SU-DHL-6 (cell line): ENCODE results near the gene INSL3.

Experiments
- H2AFZ ChIP-seq: fragments of 200-600 bp; sonication (generic); 2 replicates; pipeline ENCODE4 v1.6.1; 2014; ENCODE audit warnings: low read depth, mild to moderate bottlenecking, moderate library complexity, mixed read lengths, antibody characterized with exemption, low read length; ENCODE audit not compliant: severe bottlenecking
- H3F3A ChIP-seq: fragments of 200-600 bp; shearing (Covaris generic); 2 replicates; pipeline ENCODE4 v1.6.0; 2016; ENCODE audit warnings: antibody characterized with exemption, mild to moderate bottlenecking; ENCODE audit not compliant: insufficient read depth
- H3K27ac ChIP-seq: fragments of 200-600 bp; sonication (generic); 2 replicates; pipeline ENCODE4 v1.5.1; 2016; ENCODE audit warnings: low read depth, mild to moderate bottlenecking, low read length, moderate library complexity, mixed read lengths
- H3K27me3 ChIP-seq: fragments of 200-600 bp; sonication (generic), shearing (Covaris generic); 2 replicates; pipeline ENCODE4 v1.6.0; 2014; ENCODE audit warnings: mild to moderate bottlenecking, low read length
- H3K36me3 ChIP-seq: fragments of 200-600 bp; sonication (generic); 2 replicates; pipeline ENCODE4 v1.6.1; 2014; ENCODE audit warnings: mild to moderate bottlenecking, low read length, mixed read lengths
- H3K4me2 ChIP-seq: fragments of 300-600, 200-600 bp; shearing (Covaris generic), sonication (generic); 2 replicates; pipeline ENCODE4 v1.6.0; 2014; ENCODE audit warnings: low read length, low read depth, mild to moderate bottlenecking; ENCODE audit not compliant: poor library complexity, severe bottlenecking
- H3K4me3 ChIP-seq: fragments of 200-600 bp; sonication (generic); 2 replicates; pipeline ENCODE4 v1.5.1; 2014; ENCODE audit warnings: antibody characterized with exemption, low read length, mild to moderate bottlenecking, mixed read lengths; ENCODE audit not compliant: insufficient read depth, poor library complexity, severe bottlenecking
- H3K79me2 ChIP-seq: fragments of 200-600 bp; sonication (generic); 2 replicates; pipeline ENCODE4 v1.6.1; 2014; ENCODE audit warnings: mild to moderate bottlenecking, low read length, moderate library complexity; ENCODE audit not compliant: insufficient read depth
- H3K9ac ChIP-seq: fragments of 200-600 bp; sonication (generic); 2 replicates; pipeline ENCODE4 v1.7.0; 2014; ENCODE audit warnings: mild to moderate bottlenecking, low read length
- H3K9me2 ChIP-seq: fragments of 200-600 bp; sonication (generic); replicated peaks from 2 replicates; pipeline ENCODE4 v1.6.1; 2014; ENCODE audit warnings: low read length; ENCODE audit not compliant: insufficient read depth
- H3K9me3 ChIP-seq: fragments of 200-600 bp; sonication (generic); 2 replicates; pipeline ENCODE4 v1.6.1; 2014; ENCODE audit warnings: low read length, mixed read lengths; ENCODE audit not compliant: insufficient read depth
- H4K20me1 ChIP-seq: fragments of 200-600 bp; sonication (generic); 2 replicates; pipeline ENCODE4 v1.6.1; 2014; ENCODE audit warnings: low read depth, mild to moderate bottlenecking, antibody characterized with exemption, low read length, moderate library complexity, mixed read lengths
- EZH2phosphoT487 ChIP-seq: fragments of 200-600 bp; sonication (generic), shearing (Covaris generic); conservative IDR thresholded peaks from 2 replicates; pipeline ENCODE4 v1.6.1; 2018; ENCODE audit warnings: mild to moderate bottlenecking, antibody characterized with exemption, low read length, moderate library complexity, mixed read lengths
- TF ChIP-seq, protein P1 (sequence below): fragments of 200-600 bp; sonication (generic); IDR thresholded peaks from one replicate; pipeline ENCODE4 v1.5.1; 2017; ENCODE audit warnings: antibody characterized with exemption, mild to moderate bottlenecking, low read length, moderate library complexity; ENCODE audit not compliant: insufficient read depth, poor library complexity, severe bottlenecking

INSL3 gene

DNA sequence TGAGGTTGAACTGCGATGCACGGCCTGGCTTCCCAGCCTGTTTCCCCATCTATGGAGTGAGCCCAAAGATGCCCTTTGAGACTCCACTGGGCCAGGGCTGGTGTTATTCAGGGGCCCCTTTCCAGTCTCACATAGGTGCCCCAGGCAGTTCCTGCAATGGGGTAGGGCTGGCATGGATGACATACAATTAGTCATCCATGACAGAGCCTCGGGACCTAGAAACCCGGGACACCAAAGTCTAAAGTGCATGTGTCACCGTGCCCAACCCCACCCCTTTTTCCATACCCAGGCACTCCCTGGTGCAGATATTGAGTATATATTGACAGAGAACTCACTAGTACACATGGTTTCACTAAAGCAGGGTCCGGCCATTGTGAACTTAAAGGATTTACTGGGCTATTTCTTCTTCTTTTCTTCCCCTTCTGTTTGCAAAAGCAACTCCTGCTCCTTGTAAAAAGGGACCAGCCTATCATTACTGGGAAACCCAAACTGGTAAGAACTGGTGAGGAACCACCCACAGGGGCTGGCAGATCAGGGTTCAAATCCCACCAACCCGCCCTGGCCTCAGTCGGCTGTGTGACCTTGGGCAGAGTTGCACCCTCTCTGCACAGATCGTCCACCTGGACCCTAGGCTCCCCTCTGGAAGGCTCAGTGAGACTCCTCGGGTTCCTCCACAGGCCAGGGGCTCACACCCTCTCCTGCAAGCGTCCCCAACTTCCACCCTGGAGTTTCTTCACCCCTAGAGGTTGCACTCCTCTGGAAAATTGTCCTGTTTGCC is 23.7 kb downstream of the INSL3 start:
- H3F3A ChIP-seq, result no peaks in the 10 kb centered on the region
- H3K4me2 ChIP-seq, result no peak overlapping the region
- H2AFZ ChIP-seq, result no peak overlapping the region
- H3K9me2 ChIP-seq, result no peaks in the 10 kb centered on the region
- H3K9ac ChIP-seq, result no peak overlapping the region
- H3K4me3 ChIP-seq, result no peak overlapping the region
- H3K36me3 ChIP-seq, result no peaks in the 10 kb centered on the region
- H3K79me2 ChIP-seq, result no peaks in the 10 kb centered on the region
- no peaks in the 10 kb centered on the region for H3K9me3 ChIP-seq
- no peak overlapping the region for H3K27ac ChIP-seq
- TF ChIP-seq, protein P1, sequence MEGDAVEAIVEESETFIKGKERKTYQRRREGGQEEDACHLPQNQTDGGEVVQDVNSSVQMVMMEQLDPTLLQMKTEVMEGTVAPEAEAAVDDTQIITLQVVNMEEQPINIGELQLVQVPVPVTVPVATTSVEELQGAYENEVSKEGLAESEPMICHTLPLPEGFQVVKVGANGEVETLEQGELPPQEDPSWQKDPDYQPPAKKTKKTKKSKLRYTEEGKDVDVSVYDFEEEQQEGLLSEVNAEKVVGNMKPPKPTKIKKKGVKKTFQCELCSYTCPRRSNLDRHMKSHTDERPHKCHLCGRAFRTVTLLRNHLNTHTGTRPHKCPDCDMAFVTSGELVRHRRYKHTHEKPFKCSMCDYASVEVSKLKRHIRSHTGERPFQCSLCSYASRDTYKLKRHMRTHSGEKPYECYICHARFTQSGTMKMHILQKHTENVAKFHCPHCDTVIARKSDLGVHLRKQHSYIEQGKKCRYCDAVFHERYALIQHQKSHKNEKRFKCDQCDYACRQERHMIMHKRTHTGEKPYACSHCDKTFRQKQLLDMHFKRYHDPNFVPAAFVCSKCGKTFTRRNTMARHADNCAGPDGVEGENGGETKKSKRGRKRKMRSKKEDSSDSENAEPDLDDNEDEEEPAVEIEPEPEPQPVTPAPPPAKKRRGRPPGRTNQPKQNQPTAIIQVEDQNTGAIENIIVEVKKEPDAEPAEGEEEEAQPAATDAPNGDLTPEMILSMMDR, result no peak
- no peak for TF ChIP-seq EZH2phosphoT487
- H3K27me3 ChIP-seq, result no peaks in the 10 kb centered on the region
- H4K20me1 ChIP-seq, result no peaks in the 10 kb centered on the region

DNA sequence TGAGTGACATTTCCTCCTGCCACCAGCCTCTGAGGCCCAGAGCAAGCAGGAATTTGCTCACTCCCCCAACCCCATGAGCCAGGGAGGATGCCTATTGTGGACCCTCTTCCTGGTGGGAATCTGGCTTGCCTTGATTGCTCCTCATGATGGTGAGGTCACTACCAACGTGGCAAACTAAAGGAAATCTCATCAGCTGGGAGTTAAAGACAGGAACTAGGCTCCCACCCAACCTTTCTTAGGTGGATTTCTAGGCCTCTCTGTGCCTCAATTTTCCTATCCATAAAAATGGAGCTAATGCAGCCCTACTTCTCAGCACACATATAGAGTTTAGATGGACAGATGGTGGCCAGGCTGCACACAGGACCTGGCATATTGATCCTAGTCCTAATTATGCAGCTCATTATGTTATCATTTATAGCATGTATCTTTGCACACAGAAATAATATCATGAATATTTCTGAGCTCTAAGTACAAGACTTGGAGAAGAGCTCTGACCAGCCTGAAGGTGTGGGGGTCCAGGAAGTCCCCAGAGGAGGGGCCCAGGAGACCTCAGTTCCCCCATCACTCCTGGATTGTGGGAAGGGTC is 24.4 kb downstream of the INSL3 start:
- Histone ChIP-seq H3K36me3 (no peaks in the 10 kb centered on the region), H3K27me3 (no peaks in the 10 kb centered on the region), H3K9me3 (no peaks in the 10 kb centered on the region), H3K79me2 (no peaks in the 10 kb centered on the region), H3K4me3 (no peak overlapping the region), H3F3A (no peaks in the 10 kb centered on the region), H3K9me2 (no peaks in the 10 kb centered on the region), H3K27ac (no peak overlapping the region), H3K4me2 (no peak overlapping the region), H2AFZ (no peak overlapping the region), H4K20me1 (no peaks in the 10 kb centered on the region), H3K9ac (no peak overlapping the region)
- TF ChIP-seq, protein P1, result no peak
- TF ChIP-seq EZH2phosphoT487, result no peak

DNA sequence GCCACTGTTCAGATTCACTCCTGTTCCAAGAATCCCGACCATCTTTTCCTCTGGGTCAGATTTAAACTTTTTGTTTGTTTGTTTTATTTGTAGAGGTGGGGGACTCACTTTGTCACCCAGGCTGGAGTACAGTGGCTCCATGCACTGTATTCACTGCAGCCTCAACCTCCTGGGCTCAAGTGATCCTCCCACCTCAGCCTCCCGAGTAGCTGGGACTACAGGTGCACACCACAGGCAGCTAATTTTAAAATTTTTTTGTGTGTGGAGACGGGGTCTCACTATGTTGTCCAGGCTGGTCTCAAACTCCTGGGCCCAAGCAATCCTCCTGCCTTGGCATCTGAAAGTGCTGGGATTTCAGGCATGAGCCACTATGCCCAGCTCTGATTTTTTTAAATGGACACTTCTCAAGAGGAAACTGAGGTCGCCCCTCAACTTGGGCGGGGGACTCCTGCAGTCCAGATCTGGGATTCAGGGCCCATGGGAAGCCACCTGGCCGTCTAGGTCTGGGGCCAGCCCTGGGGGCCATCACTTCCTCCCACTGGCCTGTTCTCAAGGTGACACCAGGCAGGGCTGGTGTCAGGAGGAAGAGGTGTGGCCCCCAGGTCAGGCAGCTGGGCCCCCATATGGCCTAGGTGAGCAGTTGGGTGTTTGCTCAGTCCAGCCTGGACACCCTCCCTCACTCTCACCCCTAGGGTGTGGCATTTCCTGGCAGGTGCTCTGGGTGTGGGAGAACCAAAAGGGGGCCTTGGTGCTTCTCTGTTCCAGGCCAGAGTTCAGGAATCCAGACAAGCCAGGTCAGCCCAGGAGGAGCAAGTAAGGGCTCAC is 25.1 kb downstream of the INSL3 start:
- H4K20me1 ChIP-seq, result no peaks in the 10 kb centered on the region
- H3K27me3 ChIP-seq, result no peaks in the 10 kb centered on the region
- H3K9ac ChIP-seq, result no peak overlapping the region
- no peak for TF ChIP-seq EZH2phosphoT487
- TF ChIP-seq, protein P1, result no peak
- H3K27ac ChIP-seq, result no peak overlapping the region
- H2AFZ ChIP-seq, result no peak overlapping the region
- no peak overlapping the region for H3K4me3 ChIP-seq
- H3K79me2 ChIP-seq, result no peaks in the 10 kb centered on the region
- H3K4me2 ChIP-seq, result no peak overlapping the region
- H3K36me3 ChIP-seq, result no peaks in the 10 kb centered on the region
- H3K9me2 ChIP-seq, result no peaks in the 10 kb centered on the region
- no peaks in the 10 kb centered on the region for H3F3A ChIP-seq
- no peaks in the 10 kb centered on the region for H3K9me3 ChIP-seq
